Neural progenitor cell (in vitro differentiated cells): ENCODE measurements around the gene OLFML2A. TPM values are rescaled to one million over a fixed set of nuclear protein-coding genes. Genes with fewer than 3 reads are reported as not detected.
A peak's percentile ranks its signal among the peaks of the same experiment; 100 is the strongest.

ENCODE experiments used
- DNase-seq: peaks from one replicate; pipeline ENCODE4 v3.0.0-alpha.2; 2016; ENCODE audit warnings: low spot score
- H2AFZ ChIP-seq: fragments of 200-600 bp; sonication (generic); replicated peaks from 2 replicates; pipeline ENCODE4 v1.6.1; 2016; ENCODE audit warnings: antibody characterized with exemption
- H3F3A ChIP-seq: fragments of 200-600 bp; sonication (generic); 2 replicates; pipeline ENCODE4 v1.6.1; 2016; ENCODE audit warnings: antibody characterized with exemption, low read depth
- H3K27ac ChIP-seq: fragments of 200-600 bp; sonication (generic); 2 replicates; pipeline ENCODE4 v1.5.1; 2016; ENCODE audit warnings: mild to moderate bottlenecking
- H3K27me3 ChIP-seq: fragments of 200-600 bp; sonication (generic); 2 replicates; pipeline ENCODE4 v1.6.1; 2016; ENCODE audit warnings: mild to moderate bottlenecking, moderate library complexity
- H3K36me3 ChIP-seq: fragments of 200-600 bp; sonication (generic); 2 replicates; pipeline ENCODE4 v1.5.1; 2016
- H3K4me1 ChIP-seq: fragments of 200-600 bp; sonication (generic); 2 replicates; pipeline ENCODE4 v1.6.1; 2016; ENCODE audit warnings: mixed run types
- H3K4me2 ChIP-seq: fragments of 200-600 bp; sonication (generic); 2 replicates; pipeline ENCODE4 v1.6.1; 2016
- H3K4me3 ChIP-seq: fragments of 200-600 bp; sonication (generic); 2 replicates; pipeline ENCODE4 v1.5.1; 2016
- H3K79me2 ChIP-seq: fragments of 200-600 bp; sonication (generic); 2 replicates; pipeline ENCODE4 v1.6.1; 2016; ENCODE audit warnings: low read depth
- H3K9ac ChIP-seq: fragments of 200-600 bp; sonication (generic); 2 replicates; pipeline ENCODE4 v1.6.1; 2016
- H3K9me3 ChIP-seq: fragments of 200-600 bp; sonication (generic); 2 replicates; pipeline ENCODE4 v1.5.1; 2016; ENCODE audit warnings: low read depth
- H4K20me1 ChIP-seq: fragments of 200-600 bp; sonication (generic); 2 replicates; pipeline ENCODE4 v1.6.1; 2016; ENCODE audit warnings: low read depth
- H3K27ac Mint-ChIP-seq: 3 replicates; pipeline ENCODE4 v1.8.0; 2021; ENCODE audit warnings: mixed read lengths
- H3K27me3 Mint-ChIP-seq: 2 replicates; pipeline ENCODE4 v1.8.0; 2022; ENCODE audit warnings: low read depth, mild to moderate bottlenecking, inconsistent platforms, moderate library complexity, mixed read lengths; ENCODE audit not compliant: insufficient read depth
- H3K36me3 Mint-ChIP-seq: 3 replicates; pipeline ENCODE4 v1.8.0; 2021; ENCODE audit warnings: mixed read lengths
- H3K4me1 Mint-ChIP-seq: 3 replicates; pipeline ENCODE4 v1.8.0; 2021; ENCODE audit warnings: mixed read lengths
- H3K4me3 Mint-ChIP-seq: 3 replicates; pipeline ENCODE4 v1.8.0; 2021; ENCODE audit warnings: mild to moderate bottlenecking, moderate library complexity, mixed read lengths
- H3K9me3 Mint-ChIP-seq: 3 replicates; pipeline ENCODE4 v1.8.0; 2020; ENCODE audit warnings: mixed read lengths
- EZH2 ChIP-seq: fragments of 200-600 bp; sonication (generic); IDR thresholded peaks from 2 replicates; pipeline ENCODE4 v1.6.1; 2017; ENCODE audit warnings: antibody characterized with exemption, mild to moderate bottlenecking, moderate library complexity
- EZH2phosphoT487 ChIP-seq: fragments of 200-600 bp; sonication (generic); IDR thresholded peaks from 2 replicates; pipeline ENCODE4 v1.6.1; 2017; ENCODE audit warnings: antibody characterized with exemption
- total RNA-seq: library from RNA; depleted of rRNA; stranded (reverse); fragments of >200 nt; gene quantifications from 2 replicates; pipeline ENCODE4 v1.2.3, GENCODE V29; 2015; ENCODE audit warnings: low replicate concordance
- TF ChIP-seq, protein P1 (sequence below): fragments of 200-600 bp; sonication (generic); IDR thresholded peaks from 2 replicates; pipeline ENCODE4 v1.5.1; 2017; ENCODE audit warnings: antibody characterized with exemption, mild to moderate bottlenecking

The OLFML2A gene
- total RNA-seq, 1 donor from 2014 or later, result 3.1 TPM

DNA sequence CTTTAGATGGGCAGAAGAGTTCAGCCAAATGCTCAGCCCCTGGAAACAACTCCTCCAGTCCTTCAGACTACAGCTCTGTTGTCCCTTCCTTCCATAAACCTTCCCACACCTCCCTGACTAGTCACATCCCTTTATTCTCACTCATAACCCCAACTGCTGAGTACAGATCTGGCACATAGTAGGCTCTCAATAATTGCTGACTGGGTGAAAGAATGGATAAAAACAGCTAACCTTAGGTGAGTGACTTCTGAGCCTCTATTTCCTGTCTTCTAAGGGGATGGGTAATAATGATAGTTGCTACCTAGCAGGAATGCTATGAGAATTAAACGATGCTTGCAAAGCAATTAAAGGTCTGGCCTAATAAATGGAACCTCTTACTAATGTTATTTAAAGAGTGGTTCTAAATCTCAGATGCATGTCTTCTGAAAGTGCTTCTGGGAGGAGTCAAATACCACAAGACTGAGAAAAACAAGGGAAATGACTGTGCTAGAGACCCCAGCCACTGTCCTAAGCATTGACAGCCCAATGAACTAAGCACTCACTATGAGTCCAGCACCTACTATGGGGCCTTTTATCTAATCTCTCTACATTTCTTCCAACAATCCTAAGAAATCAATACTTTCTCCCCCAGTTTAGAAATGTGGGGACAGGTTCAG, 3.3 kb upstream of the OLFML2A start:
- Mint-ChIP-seq H3K4me1 (peaks cover 36% of the 10 kb centered on the region), H3K27ac (no peak overlapping the region), H3K36me3 (no peaks in the 10 kb centered on the region), H3K27me3 (peaks cover 27% of the 10 kb centered on the region), H3K4me3 (peak overlapping the region; percentile 57), H3K9me3 (no peaks in the 10 kb centered on the region)
- H3K9me3 ChIP-seq, result no peaks in the 10 kb centered on the region
- no peak overlapping the region for H3K4me3 ChIP-seq
- H3K27ac ChIP-seq, result no peak overlapping the region
- H3K36me3 ChIP-seq, result no peaks in the 10 kb centered on the region
- H3F3A ChIP-seq, result peaks cover 43% of the 10 kb centered on the region
- no peak overlapping the region for H2AFZ ChIP-seq
- H3K4me1 ChIP-seq, result peaks cover 2% of the 10 kb centered on the region
- no peak overlapping the region for H3K9ac ChIP-seq
- TF ChIP-seq EZH2 (no peak), EZH2phosphoT487 (no peak)
- TF ChIP-seq, protein P1, sequence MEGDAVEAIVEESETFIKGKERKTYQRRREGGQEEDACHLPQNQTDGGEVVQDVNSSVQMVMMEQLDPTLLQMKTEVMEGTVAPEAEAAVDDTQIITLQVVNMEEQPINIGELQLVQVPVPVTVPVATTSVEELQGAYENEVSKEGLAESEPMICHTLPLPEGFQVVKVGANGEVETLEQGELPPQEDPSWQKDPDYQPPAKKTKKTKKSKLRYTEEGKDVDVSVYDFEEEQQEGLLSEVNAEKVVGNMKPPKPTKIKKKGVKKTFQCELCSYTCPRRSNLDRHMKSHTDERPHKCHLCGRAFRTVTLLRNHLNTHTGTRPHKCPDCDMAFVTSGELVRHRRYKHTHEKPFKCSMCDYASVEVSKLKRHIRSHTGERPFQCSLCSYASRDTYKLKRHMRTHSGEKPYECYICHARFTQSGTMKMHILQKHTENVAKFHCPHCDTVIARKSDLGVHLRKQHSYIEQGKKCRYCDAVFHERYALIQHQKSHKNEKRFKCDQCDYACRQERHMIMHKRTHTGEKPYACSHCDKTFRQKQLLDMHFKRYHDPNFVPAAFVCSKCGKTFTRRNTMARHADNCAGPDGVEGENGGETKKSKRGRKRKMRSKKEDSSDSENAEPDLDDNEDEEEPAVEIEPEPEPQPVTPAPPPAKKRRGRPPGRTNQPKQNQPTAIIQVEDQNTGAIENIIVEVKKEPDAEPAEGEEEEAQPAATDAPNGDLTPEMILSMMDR, result no peak
- DNase-seq, result no peak
- peaks cover 25% of the 10 kb centered on the region for H3K79me2 ChIP-seq
- no peak overlapping the region for H3K4me2 ChIP-seq
- H4K20me1 ChIP-seq, result peaks cover 18% of the 10 kb centered on the region
- peaks cover 29% of the 10 kb centered on the region for H3K27me3 ChIP-seq

DNA sequence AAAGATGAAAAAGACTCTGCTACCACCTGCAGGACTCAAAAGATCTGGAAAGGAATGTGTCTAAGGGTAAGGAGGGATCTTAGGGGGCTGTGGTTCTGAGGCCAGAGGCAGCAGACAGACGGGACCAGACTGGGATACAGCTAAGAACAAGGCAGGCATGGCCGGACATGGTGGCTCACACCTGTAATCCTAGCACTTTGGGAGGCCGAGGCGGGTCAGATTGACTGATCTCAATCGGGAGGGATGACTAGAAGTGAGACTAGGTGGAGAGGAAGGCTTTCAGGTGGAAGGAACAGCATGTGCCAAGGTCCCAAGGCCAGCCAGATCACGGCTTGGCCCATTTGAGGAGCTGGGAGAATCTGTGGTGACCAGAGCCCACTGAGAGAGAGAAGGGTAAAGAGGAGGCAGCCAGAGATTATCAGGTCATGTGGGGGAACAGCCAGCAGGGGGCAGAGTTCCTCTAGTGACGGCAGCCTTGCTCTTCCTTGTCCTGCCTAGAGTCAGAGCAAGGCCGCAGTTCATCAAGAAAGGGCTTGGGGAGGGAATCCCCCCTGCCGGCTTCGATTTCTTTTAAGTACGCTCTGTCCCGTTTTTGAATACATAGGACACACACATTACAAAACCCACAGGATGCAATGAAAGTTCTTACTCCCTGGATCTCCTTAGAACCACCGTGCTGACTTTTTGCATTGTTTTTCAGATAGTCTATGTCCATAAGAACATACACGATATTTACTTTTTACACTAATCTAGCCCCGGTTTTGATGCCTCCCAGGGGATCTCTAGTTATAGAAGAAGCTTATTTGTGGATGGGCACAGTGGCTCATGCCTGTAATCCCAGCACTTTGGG, 2.6 kb upstream of the OLFML2A start:
- Mint-ChIP-seq H3K4me3 (peak overlapping the region; percentile 57), H3K9me3 (no peaks in the 10 kb centered on the region), H3K27me3 (peaks cover 30% of the 10 kb centered on the region), H3K36me3 (no peaks in the 10 kb centered on the region), H3K4me1 (peaks cover 36% of the 10 kb centered on the region), H3K27ac (peak overlapping the region; percentile 43)
- no peak for TF ChIP-seq EZH2phosphoT487
- peak; percentile 13 for TF ChIP-seq EZH2
- TF ChIP-seq, protein P1, result peak; percentile 80
- Histone ChIP-seq H4K20me1 (peaks cover 10% of the 10 kb centered on the region), H3K4me3 (no peak overlapping the region), H3K36me3 (no peaks in the 10 kb centered on the region), H3K4me1 (peaks cover 7% of the 10 kb centered on the region), H3F3A (peaks cover 44% of the 10 kb centered on the region), H3K9me3 (no peaks in the 10 kb centered on the region), H3K9ac (no peak overlapping the region), H3K27me3 (peaks cover 29% of the 10 kb centered on the region), H3K79me2 (peaks cover 17% of the 10 kb centered on the region), H3K27ac (no peak overlapping the region), H3K4me2 (no peak overlapping the region), H2AFZ (no peak overlapping the region)
- peak; percentile 88 for DNase-seq

DNA sequence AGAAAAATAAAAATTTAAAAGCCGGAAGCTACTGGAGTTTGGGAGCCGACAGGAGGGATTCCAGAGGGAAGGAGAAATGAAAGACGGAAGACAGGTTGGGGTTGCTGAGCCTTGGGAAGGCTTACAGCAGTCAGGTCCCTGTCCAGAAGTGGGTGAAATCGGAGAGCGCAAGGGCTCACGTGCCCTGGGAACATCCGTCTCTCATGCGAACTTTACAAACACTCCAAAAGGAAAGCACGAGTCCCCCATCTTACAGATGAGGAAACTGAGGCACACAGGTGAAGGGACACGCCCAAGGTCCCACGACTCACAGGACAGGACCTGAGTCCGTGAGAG, 347 bp upstream of the OLFML2A start:
- no peaks in the 10 kb centered on the region for H3K9me3 Mint-ChIP-seq
- H3K79me2 ChIP-seq, result no peaks in the 10 kb centered on the region
- peaks cover 42% of the 10 kb centered on the region for H3K4me1 Mint-ChIP-seq
- peak overlapping the region; percentile 91 for H3K4me2 ChIP-seq
- TF ChIP-seq EZH2phosphoT487, result no peak
- no peak for TF ChIP-seq EZH2
- TF ChIP-seq, protein P1, result no peak
- no peak overlapping the region for H3K27ac ChIP-seq
- peaks cover 17% of the 10 kb centered on the region for H3K4me1 ChIP-seq
- peaks cover 31% of the 10 kb centered on the region for H3F3A ChIP-seq
- no peaks in the 10 kb centered on the region for H3K36me3 Mint-ChIP-seq
- no peaks in the 10 kb centered on the region for H3K9me3 ChIP-seq
- H3K36me3 ChIP-seq, result no peaks in the 10 kb centered on the region
- peaks cover 29% of the 10 kb centered on the region for H3K27me3 ChIP-seq
- no peak for DNase-seq
- no peaks in the 10 kb centered on the region for H4K20me1 ChIP-seq
- no peak overlapping the region for H3K9ac ChIP-seq
- H3K4me3 Mint-ChIP-seq, result peak overlapping the region; percentile 88
- H2AFZ ChIP-seq, result peak overlapping the region; percentile 90
- H3K27me3 Mint-ChIP-seq, result peaks cover 31% of the 10 kb centered on the region
- peak overlapping the region; percentile 91 for H3K27ac Mint-ChIP-seq
- H3K4me3 ChIP-seq, result peak overlapping the region; percentile 63
